SK-MEL-5 (cell line): ENCODE data around the gene ESRP2. TPM values are rescaled to one million over a fixed set of nuclear protein-coding genes. Genes with fewer than 3 reads are reported as not detected.

Experiments
- DNase-seq: peaks from one replicate; pipeline ENCODE4 v3.0.0-alpha.2; 2016; ENCODE audit warnings: low read depth, low spot score
- in situ Hi-C: cut with HindIII; loops from 2 replicates; pipeline ENCODE4 v1.10.0; 2016; ENCODE audit warnings: low sequenced_read_pairs, high pct_unique_total_duplicates, low pct_unique_long_range_greater_than_20kb
- total RNA-seq: library from RNA; depleted of rRNA; stranded (reverse); fragments of >200 nt; shearing (Covaris generic); gene quantifications from 2 replicates; pipeline ENCODE4 v1.2.3, GENCODE V29; 2014

ESRP2 gene
- total RNA-seq, 1 experiment from 2014 or later, result not detected

- peak; percentile 35 for DNase-seq
- in situ Hi-C loops, result no loop called here
These were observed 29.4 kb upstream of the ESRP2 start for GRCh38 chr16:68265078-68265920.

- in situ Hi-C loops, result no loop called here
- peak; percentile 53 for DNase-seq
These were observed 28.5 kb upstream of the ESRP2 start, which contains the start of gene SLC7A6 for GRCh38 chr16:68264128-68265077. TSS of gene SLC7A6 (plus strand) at chr16:68264526. CDS start at chr16:68274727, 10,201 bp downstream.

- in situ Hi-C loops, result no loop called here
- no peak for DNase-seq
These were observed 27.7 kb upstream of the ESRP2 start for GRCh38 chr16:68263559-68264127.

- DNase-seq, result no peak
- in situ Hi-C loops, result no loop called here
These were observed 23.3 kb upstream of the ESRP2 start for GRCh38 chr16:68259007-68259825.

GRCh38 chr16:68257906-68258800 lies 22.2 kb upstream of the ESRP2 start:
- in situ Hi-C loops, result no loop called here
- no peak for DNase-seq

- in situ Hi-C loops, result no loop called here
- DNase-seq, result no peak
These were observed 21.5 kb upstream of the ESRP2 start for GRCh38 chr16:68257251-68257905.

- no peak for DNase-seq
- in situ Hi-C loops, result no loop called here
These were observed 19.8 kb upstream of the ESRP2 start for GRCh38 chr16:68255712-68256111.

GRCh38 chr16:68253721-68254120 lies 17.8 kb upstream of the ESRP2 start:
- no peak for DNase-seq
- in situ Hi-C loops, result no loop called here

- in situ Hi-C loops, result no loop called here
- DNase-seq, result no peak
These were observed 16.5 kb upstream of the ESRP2 start for GRCh38 chr16:68252383-68252782.

- in situ Hi-C loops, result no loop called here
- DNase-seq, result no peak
These were observed 15.9 kb upstream of the ESRP2 start for GRCh38 chr16:68251832-68252231.

GRCh38 chr16:68250951-68251350 lies 15.0 kb upstream of the ESRP2 start:
- no peak for DNase-seq
- in situ Hi-C loops, result no loop called here

GRCh38 chr16:68249371-68249770 lies 13.4 kb upstream of the ESRP2 start:
- in situ Hi-C loops, result no loop called here

GRCh38 chr16:68247932-68248331 lies 12.0 kb upstream of the ESRP2 start:
- no peak for DNase-seq
- in situ Hi-C loops, result no loop called here

More at GRCh38 chr16:68249371-68249770, 13.4 kb upstream of the ESRP2 start:
- no peak for DNase-seq

GRCh38 chr16:68247400-68247799 lies 11.5 kb upstream of the ESRP2 start:
- in situ Hi-C loops, result no loop called here
- DNase-seq, result no peak

- in situ Hi-C loops, result no loop called here
- DNase-seq, result no peak
These were observed 10.7 kb upstream of the ESRP2 start for GRCh38 chr16:68246666-68247065.

- in situ Hi-C loops, result no loop called here
- no peak for DNase-seq
These were observed 10.2 kb upstream of the ESRP2 start for GRCh38 chr16:68246121-68246520.
